ENCODE measurements around the gene SERF1B.
"Not testable (repeated sequence)": the region's sequence is repeated elsewhere in the genome, so short reads cannot be mapped to it uniquely, and the experiment has no call there.

SERF1B gene

DNA sequence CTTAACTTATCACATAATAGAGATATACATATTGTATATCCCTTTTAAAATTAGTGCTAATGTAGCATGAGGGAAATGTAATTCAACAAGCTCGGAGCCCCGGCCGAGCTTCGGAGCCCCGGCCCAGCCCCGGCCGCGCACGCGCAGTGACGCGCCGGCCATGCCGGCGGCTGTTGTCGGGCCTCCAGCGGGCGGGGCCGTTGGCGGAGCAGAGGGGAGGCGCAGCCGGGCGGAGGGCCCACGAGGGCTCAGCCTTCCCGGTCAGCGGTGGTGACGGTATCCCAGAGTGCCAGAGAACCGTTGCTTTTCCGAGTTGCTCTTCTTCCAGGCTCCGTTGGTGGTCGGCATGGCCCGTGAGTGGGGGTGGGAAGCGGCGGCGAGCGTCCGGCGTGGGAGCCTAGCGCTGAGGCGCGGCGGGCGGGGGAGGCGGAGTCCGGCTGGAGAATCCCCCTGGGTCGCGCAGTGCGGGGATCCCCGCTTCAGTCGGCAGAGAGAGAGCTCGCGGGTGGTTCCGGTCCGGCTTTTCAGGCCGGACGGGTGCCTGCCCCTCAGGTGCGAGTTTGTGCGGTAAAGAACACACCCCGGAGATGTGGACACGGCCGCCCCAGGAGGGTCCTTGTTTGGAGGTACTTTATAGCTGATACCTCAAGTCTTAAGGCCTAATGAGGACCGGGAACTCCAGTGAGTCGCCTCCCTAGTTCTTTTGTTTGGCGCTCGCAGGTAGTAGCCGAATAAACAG lies at the start of gene SERF1B:
SERF1B (plus strand) TSS at position 146 of the 739 bp plus-strand sequence; CDS start at position 347, 201 bp downstream.
- not testable (repeated sequence) for H3K27ac Mint-ChIP-seq; H3K9me3 Mint-ChIP-seq (ENCODE audit: low read depth); H3K4me3 Mint-ChIP-seq; H3K4me1 Mint-ChIP-seq (ENCODE audit: low read depth); H3K27me3 Mint-ChIP-seq; H3K36me3 Mint-ChIP-seq

DNA sequence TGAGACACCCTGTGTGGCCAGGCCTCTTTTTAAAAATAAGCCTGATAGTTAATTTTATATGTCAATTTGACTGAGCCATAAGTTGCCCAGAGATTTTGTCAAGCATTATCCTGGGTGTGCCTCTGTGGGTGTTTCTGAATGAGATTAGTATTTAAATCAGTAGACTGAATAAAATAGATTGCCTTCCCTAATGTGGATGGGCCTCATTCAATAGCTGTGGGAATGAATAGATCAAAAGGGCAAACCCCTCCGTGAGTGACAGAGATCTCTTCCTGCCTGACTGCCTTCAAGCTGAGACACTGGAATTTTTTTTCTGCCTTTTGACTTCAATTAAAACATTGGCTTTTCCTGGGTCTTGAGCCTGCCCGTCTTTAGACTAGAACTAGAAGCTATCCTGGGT lies 33.3 kb upstream of the SERF1B start:
- not testable (repeated sequence) for H3K9me3 Mint-ChIP-seq (ENCODE audit: low read depth); H3K27me3 Mint-ChIP-seq; H3K4me3 Mint-ChIP-seq; H3K27ac Mint-ChIP-seq; H3K36me3 Mint-ChIP-seq; H3K4me1 Mint-ChIP-seq (ENCODE audit: low read depth)

DNA sequence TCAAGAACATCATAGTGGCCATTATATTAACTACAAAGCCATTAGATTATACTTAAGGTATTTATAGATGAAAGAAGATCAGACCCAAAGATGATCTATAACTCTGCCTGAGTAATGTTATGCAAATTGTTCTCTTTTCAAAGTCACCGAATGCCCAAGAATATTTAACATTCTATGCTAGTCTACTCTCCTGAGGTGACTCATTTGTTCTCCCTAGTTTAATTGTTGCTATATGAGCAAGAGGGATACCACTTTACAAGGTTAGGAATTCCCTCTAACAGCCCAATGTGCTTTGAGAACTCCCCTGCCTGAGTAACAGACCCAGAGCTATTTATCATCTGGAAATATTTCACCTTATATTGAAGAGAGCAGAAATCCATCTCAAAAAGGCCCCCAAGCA lies 29.5 kb upstream of the SERF1B start:
- not testable (repeated sequence) for H3K27ac Mint-ChIP-seq; H3K36me3 Mint-ChIP-seq; H3K4me3 Mint-ChIP-seq; H3K9me3 Mint-ChIP-seq (ENCODE audit: low read depth); H3K4me1 Mint-ChIP-seq (ENCODE audit: low read depth); H3K27me3 Mint-ChIP-seq

DNA sequence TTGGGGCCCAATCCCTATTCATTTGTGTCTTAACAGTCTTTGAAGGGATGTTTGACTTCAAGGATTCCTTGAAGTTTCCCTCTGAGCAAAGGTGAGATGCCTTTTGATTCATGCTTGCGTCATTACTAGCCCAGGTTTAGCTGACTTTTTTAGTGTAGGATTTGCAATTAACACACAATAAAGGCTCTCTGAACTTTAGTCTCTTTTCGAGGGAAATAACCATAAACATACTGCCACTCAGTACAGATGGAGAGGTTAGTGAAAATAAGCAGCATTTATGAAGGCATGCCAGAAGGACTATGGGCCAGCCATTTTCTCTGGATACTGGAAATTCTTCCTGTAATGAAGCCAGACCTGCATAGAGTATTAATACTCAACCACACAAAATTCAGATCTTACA lies 4.4 kb upstream of the SERF1B start:
- H3K27ac Mint-ChIP-seq; H3K4me1 Mint-ChIP-seq (ENCODE audit: low read depth); H3K36me3 Mint-ChIP-seq; H3K27me3 Mint-ChIP-seq; H3K4me3 Mint-ChIP-seq; H3K9me3 Mint-ChIP-seq (ENCODE audit: low read depth): not testable (repeated sequence)

DNA sequence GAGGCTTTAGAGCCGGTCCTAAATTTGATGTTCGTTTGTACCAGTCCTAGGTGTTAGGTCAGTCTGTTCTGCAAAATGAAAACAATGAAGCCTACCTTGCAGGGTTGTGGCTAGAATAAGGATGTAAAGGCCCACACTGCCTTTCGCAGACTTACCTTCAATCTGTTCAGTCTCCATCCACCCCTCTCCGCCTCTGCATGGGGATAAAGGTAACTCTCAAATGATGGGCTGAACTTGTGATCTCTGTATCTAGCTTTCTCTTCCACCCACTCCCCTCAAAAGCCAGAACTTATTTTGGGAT lies 744 bp downstream of the SERF1B start:
- not testable (repeated sequence) for H3K4me3 Mint-ChIP-seq; H3K27ac Mint-ChIP-seq; H3K9me3 Mint-ChIP-seq (ENCODE audit: low read depth); H3K36me3 Mint-ChIP-seq; H3K27me3 Mint-ChIP-seq; H3K4me1 Mint-ChIP-seq (ENCODE audit: low read depth)

DNA sequence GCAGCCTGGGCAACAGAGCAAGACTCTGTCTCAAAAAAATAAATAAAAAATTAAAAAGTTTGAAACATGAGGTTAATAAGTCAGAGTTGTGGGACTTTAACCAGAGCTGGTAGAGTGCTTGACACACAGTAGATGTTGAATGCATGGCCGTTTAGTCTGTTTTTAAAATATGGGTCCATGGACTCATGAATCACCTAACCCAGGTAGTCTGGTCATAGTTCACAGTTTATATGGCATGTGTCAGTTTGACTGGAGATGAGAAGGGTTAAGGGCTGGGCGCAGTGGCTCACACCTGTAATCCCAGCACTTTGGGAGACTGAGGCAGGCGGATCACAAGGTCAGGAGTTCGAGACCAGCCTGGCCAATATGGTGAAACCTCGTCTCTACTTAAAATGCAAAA lies 6.2 kb downstream of the SERF1B start:
- not testable (repeated sequence) for H3K27ac Mint-ChIP-seq; H3K4me3 Mint-ChIP-seq; H3K27me3 Mint-ChIP-seq; H3K4me1 Mint-ChIP-seq (ENCODE audit: low read depth); H3K9me3 Mint-ChIP-seq (ENCODE audit: low read depth); H3K36me3 Mint-ChIP-seq

DNA sequence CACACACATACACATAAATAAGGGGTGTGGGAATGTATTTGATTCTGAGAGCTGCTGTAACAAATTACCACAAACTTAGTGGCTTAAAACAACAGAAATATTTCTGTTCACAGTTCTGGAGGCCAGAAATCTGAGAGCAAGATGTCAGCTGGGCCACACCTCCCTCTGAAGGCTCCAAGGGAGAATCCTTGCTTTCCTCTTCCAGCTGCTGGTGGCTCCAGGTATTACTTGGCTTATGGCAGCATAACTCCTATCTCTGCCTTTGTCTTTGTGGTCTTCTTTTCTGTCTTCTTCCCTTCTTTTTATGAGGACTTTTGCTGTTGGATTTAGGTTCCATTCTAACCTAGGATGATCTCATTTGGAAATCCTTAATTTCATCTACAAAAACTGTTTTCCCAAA lies 16.4 kb downstream of the SERF1B start:
- not testable (repeated sequence) for H3K27me3 Mint-ChIP-seq; H3K36me3 Mint-ChIP-seq; H3K4me3 Mint-ChIP-seq; H3K9me3 Mint-ChIP-seq (ENCODE audit: low read depth); H3K27ac Mint-ChIP-seq; H3K4me1 Mint-ChIP-seq (ENCODE audit: low read depth)

DNA sequence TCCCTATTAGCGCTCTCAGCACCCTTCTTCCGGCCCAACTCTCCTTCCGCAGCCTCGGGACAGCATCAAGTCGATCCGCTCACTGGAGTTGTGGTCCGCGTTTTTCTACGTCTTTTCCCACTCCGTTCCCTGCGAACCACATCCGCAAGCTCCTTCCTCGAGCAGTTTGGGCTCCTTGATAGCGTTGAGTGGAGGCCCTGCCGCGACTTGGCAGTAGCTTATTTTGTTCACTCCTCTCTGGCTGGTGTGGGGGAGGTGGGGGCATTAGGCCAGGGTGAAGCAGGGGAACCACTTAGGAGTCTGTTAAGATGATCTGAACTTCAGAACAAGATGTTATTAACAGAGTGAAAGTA lies 24.7 kb downstream of the SERF1B start:
- not testable (repeated sequence) for H3K4me3 Mint-ChIP-seq; H3K36me3 Mint-ChIP-seq; H3K9me3 Mint-ChIP-seq (ENCODE audit: low read depth); H3K27ac Mint-ChIP-seq; H3K4me1 Mint-ChIP-seq (ENCODE audit: low read depth); H3K27me3 Mint-ChIP-seq

DNA sequence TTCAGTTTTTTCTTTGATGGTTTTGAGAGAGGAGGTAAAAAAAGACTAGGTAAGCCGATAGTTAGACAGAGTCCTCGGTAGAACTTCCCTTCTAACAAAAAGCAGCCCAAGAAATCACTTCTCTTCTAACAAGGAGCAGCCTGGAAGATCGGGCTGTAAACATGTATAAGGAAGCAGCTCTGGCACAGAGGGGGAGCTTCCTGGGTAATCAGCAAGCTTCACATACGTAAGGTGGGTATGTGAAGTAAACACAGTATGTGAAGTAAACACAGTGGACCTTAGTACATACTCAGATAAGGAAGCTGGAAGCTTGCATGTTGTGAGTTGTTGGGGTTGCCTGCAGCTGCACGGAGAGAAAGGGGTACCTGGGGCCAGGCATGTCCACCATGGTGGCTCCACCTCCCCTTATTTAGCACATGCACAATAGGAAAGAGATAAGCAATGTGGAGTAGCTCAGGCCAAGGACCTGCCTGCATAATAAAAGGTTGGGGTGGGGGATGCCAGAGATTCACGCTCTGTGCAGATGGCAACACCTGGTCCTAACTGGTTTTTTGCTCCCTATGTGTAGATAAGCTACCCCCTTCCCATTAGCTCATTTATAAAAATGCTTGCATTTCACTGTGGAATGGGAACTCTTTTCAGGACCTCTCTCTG lies 31.4 kb downstream of the SERF1B start:
- not testable (repeated sequence) for H3K4me3 Mint-ChIP-seq; H3K4me1 Mint-ChIP-seq (ENCODE audit: low read depth); H3K27ac Mint-ChIP-seq; H3K27me3 Mint-ChIP-seq; H3K9me3 Mint-ChIP-seq (ENCODE audit: low read depth); H3K36me3 Mint-ChIP-seq

DNA sequence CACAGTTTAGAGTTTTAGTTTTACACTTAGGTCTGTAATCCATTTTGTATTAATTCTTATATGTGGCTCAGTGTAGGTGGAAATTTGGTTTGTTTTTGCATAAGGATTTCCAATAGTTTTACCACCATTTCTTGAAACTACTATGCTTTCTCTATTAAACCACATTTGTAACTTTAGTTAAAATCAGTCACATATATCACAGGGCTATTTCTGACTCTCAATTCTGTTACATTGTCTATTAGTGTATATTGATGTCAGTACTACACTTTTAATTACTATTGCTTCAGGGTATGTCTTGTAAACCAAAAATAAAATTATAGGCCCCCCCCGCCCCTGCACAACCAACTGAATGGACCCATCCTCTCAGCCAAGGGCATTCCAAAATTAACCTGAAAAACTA lies 32.1 kb downstream of the SERF1B start:
- not testable (repeated sequence) for H3K4me3 Mint-ChIP-seq; H3K27me3 Mint-ChIP-seq; H3K9me3 Mint-ChIP-seq (ENCODE audit: low read depth); H3K4me1 Mint-ChIP-seq (ENCODE audit: low read depth); H3K27ac Mint-ChIP-seq; H3K36me3 Mint-ChIP-seq

DNA sequence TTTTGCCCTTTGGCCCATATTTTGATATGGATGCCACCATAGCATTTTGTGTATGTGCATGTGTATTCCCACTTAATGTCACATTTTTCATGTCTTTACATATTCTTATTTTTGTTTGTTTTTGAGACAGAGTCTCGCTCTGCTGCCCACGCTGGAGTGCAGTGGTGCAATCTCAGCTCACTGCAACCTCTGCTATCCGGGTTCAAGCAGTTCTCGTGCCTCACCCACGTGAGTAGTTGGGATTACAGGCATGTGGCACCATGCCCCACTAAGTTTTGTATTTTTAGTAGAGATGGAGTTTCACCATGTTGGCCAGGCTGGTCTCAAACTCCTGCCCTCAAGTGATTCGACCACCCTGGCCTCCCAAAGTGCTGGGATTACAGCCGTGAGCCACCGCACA lies 52.6 kb downstream of the SERF1B start:
- not testable (repeated sequence) for H3K36me3 Mint-ChIP-seq, H3K4me3 Mint-ChIP-seq

DNA sequence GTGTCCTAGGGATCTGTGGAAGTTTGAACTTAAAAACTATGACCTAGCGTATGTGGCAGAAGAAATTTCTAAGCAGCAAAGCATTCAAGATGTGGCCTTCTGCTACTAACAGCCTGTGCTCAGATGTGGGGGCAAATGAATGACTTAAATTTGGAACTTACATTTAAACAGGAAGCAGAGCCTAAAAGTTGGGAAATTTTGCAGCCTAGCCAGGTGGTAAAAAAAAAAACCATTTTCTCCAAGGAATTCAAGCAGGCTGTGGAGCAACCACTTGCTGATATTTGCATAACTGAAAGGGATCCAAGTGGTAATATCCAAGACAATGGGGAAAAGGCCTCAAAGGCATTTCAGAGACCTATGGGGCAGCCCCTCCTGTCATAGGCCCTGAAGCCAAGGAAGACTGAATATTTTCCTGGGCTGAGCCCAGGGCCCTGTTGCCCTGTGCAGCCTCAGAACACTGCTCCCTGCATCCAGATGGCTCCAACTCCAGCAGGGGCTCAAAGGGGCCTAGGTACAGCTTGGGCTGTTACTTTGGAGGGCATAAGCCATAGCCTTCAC lies 63.9 kb downstream of the SERF1B start:
- not testable (repeated sequence) for H3K27ac Mint-ChIP-seq; H3K36me3 Mint-ChIP-seq; H3K27me3 Mint-ChIP-seq; H3K9me3 Mint-ChIP-seq (ENCODE audit: low read depth); H3K4me3 Mint-ChIP-seq; H3K4me1 Mint-ChIP-seq (ENCODE audit: low read depth)

More for the DNA sequence above, 52.6 kb downstream of the SERF1B start:
- H3K4me1 Mint-ChIP-seq (ENCODE audit: low read depth); H3K9me3 Mint-ChIP-seq (ENCODE audit: low read depth); H3K27ac Mint-ChIP-seq; H3K27me3 Mint-ChIP-seq: not testable (repeated sequence)

DNA sequence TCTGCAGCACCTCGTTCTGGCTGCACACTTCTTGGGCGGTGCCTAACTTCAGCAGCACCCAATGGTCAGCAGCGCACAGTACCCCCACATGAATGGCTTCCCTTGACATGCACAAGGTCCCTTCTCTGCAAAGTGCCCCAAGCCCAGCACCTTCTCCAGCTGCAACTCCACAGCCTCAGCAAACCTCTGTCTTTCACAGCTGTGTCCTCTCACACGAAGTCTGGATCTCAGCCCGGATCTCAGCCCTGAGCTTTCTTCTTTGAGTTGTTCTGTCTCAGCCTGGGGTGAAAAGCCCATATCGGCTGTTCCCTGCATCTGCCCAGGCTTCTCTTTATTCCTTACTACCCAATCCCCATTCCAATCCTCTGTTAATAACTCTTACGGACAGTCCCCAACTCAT lies 66.7 kb downstream of the SERF1B start:
- not testable (repeated sequence) for H3K4me1 Mint-ChIP-seq (ENCODE audit: low read depth); H3K36me3 Mint-ChIP-seq; H3K27ac Mint-ChIP-seq; H3K27me3 Mint-ChIP-seq; H3K4me3 Mint-ChIP-seq; H3K9me3 Mint-ChIP-seq (ENCODE audit: low read depth)

All from activated naive CD8-positive, alpha-beta T cell (primary cell).